ENCODE measurements around the gene RNF152. TPM values are rescaled to one million over a fixed set of nuclear protein-coding genes. Genes with fewer than 3 reads are reported as not detected.

Gene RNF152, protein sequence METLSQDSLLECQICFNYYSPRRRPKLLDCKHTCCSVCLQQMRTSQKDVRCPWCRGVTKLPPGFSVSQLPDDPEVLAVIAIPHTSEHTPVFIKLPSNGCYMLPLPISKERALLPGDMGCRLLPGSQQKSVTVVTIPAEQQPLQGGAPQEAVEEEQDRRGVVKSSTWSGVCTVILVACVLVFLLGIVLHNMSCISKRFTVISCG
- total RNA-seq (2021; ENCODE audit: unreplicated experiment): 0.18 TPM
- 0.22 TPM for polyA plus RNA-seq (2012; ENCODE audit: insufficient read length)
- percentile 22 among the genes with signal in this experiment for Bru-seq, nascent RNA
- percentile 24 among the genes with signal in this experiment for BruChase-seq, experiment 1, labeled RNA remaining after a 2-hour chase
- BruChase-seq, experiment 2, labeled RNA remaining after a 6-hour chase: percentile 23 among the genes with signal in this experiment
- long read RNA-seq: 0 reads

DNA sequence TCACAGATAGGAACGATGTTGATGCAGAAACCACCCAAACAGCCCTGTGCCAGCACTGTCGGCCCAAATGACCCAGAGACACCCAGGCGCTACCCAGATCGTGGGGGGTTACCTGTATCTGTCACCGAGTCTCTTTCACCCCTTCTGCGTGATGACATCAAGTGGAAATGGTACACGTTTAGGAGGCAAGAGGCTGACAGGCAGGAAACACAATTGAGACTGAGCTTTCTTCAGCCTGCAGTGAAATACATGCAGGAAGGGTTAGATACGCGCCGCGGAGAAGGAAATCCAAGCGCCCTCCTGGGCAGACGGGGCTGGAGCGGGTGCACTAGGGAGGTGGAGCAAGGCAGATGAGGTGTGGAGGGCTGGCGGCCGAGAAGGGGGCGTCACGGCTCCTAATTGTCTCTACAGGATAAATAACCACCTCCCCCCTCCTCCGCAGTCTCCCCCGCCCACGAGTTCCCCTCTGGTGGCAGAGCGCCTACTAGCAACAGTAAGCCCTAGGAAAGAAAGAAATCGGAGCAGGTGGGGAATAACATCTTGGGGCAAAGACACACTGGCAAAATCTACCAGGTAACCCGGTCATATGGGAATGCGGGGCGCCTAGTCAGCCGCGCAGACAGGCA lies at the start of gene RNF152:
Gene RNF152 (minus strand): TSS at position 325 of the 626 bp plus-strand sequence. CDS start 76,544 bp downstream, outside the sequence.
- peak; percentile 35; the same call in 1 of the 2 replicates for ATAC-seq
- intact Hi-C loops (cut with micrococcal nuclease; ENCODE audit: unreplicated experiment) (no loop called here), in situ Hi-C loops (cut with HindIII; ENCODE audit: low pct_unique_long_range_greater_than_20kb, low sequenced_read_pairs) (no loop called here)
- ChIA-PET CTCF (interaction anchor here (0.6 kb wide), 1 partner anchor 1013 kb away, joined by 3 read pairs; no protein-coding TSS in a partner anchor), POLR2A (no interaction called here)
- no peak within 1 kb of the TSS for H3K27ac ChIP-seq (ENCODE audit: low read length)
- H3K4me1 ChIP-seq (ENCODE audit: control insufficient read depth, insufficient read depth, low read length): no peaks in the 10 kb centered on the region
- H3K4me3 ChIP-seq (ENCODE audit: low read depth in 2 of 2, low read length in 2 of 2): peak within 1 kb of the TSS; percentile 42 to 45
- H3K27me3 ChIP-seq (ENCODE audit: control insufficient read depth, insufficient read depth, low read length): no peaks in the 10 kb centered on the region; the same call in 1 of the 2 replicates
- no peaks in the 10 kb centered on the region for H3K36me3 ChIP-seq (ENCODE audit: control insufficient read depth, insufficient read depth, low read length)
- DNase-seq (ENCODE audit: low read depth, low spot score): no peak
- BruUV-seq (replicated peaks): no TSS peak
- H3K9me3 ChIP-seq (ENCODE audit: control insufficient read depth, insufficient read depth, low read depth, low read length): no peaks in the 10 kb centered on the region
- no peak for TF ChIP-seq SIN3A (IDR thresholded peaks at IDR 0.05; ENCODE audit: borderline replicate concordance, insufficient read depth, low read depth, low read length)
- no peak for TF ChIP-seq POLR2AphosphoS5 (IDR thresholded peaks at IDR 0.05; ENCODE audit: low read depth, low read length)
- TF ChIP-seq, protein P1, sequence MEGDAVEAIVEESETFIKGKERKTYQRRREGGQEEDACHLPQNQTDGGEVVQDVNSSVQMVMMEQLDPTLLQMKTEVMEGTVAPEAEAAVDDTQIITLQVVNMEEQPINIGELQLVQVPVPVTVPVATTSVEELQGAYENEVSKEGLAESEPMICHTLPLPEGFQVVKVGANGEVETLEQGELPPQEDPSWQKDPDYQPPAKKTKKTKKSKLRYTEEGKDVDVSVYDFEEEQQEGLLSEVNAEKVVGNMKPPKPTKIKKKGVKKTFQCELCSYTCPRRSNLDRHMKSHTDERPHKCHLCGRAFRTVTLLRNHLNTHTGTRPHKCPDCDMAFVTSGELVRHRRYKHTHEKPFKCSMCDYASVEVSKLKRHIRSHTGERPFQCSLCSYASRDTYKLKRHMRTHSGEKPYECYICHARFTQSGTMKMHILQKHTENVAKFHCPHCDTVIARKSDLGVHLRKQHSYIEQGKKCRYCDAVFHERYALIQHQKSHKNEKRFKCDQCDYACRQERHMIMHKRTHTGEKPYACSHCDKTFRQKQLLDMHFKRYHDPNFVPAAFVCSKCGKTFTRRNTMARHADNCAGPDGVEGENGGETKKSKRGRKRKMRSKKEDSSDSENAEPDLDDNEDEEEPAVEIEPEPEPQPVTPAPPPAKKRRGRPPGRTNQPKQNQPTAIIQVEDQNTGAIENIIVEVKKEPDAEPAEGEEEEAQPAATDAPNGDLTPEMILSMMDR (IDR thresholded peaks at IDR 0.05): no peak
- TF ChIP-seq, protein P2, sequence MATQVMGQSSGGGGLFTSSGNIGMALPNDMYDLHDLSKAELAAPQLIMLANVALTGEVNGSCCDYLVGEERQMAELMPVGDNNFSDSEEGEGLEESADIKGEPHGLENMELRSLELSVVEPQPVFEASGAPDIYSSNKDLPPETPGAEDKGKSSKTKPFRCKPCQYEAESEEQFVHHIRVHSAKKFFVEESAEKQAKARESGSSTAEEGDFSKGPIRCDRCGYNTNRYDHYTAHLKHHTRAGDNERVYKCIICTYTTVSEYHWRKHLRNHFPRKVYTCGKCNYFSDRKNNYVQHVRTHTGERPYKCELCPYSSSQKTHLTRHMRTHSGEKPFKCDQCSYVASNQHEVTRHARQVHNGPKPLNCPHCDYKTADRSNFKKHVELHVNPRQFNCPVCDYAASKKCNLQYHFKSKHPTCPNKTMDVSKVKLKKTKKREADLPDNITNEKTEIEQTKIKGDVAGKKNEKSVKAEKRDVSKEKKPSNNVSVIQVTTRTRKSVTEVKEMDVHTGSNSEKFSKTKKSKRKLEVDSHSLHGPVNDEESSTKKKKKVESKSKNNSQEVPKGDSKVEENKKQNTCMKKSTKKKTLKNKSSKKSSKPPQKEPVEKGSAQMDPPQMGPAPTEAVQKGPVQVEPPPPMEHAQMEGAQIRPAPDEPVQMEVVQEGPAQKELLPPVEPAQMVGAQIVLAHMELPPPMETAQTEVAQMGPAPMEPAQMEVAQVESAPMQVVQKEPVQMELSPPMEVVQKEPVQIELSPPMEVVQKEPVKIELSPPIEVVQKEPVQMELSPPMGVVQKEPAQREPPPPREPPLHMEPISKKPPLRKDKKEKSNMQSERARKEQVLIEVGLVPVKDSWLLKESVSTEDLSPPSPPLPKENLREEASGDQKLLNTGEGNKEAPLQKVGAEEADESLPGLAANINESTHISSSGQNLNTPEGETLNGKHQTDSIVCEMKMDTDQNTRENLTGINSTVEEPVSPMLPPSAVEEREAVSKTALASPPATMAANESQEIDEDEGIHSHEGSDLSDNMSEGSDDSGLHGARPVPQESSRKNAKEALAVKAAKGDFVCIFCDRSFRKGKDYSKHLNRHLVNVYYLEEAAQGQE (IDR thresholded peaks at IDR 0.05; ENCODE audit: insufficient read depth in 1 of 2, low read depth in 2 of 2, low read length in 1 of 2): no peak
- TF ChIP-seq TCF7L2 (IDR thresholded peaks at IDR 0.05; ENCODE audit: low read depth, low read length): no peak

DNA sequence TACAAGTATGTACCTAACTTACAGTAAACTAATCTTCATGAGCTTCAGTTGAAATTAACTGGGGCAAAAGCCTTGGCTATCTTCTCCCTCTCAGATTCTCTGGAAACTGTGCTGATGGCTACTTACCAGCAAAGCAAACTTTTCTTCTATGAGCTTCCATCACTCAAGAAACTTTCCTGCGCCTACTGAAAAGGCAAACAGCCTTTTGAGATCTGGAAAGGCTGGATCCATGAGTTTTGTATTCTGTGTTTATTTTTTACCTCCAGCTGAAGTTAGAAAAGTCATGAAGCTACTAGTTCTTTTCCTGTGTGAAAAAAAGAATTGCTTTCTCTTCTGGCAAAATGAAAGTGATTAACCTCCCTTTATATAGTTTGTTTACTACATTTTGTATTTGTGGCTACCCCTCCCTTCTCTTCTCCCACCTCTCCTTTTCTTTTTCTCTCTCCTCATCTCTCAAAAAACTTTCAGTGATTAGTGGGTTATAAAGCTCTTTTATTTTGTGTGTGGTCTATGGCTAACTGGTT lies 49.2 kb upstream of the RNF152 start:
- no TSS peak for BruUV-seq (replicated peaks)
- CTCF ChIA-PET: no interaction called here

More for the DNA sequence above, 49.2 kb upstream of the RNF152 start:
- ATAC-seq (no peak), DNase-seq (ENCODE audit: low read depth, low spot score) (no peak)
- no peak for TF ChIP-seq TCF7L2 (IDR thresholded peaks at IDR 0.05; ENCODE audit: low read depth, low read length)
- TF ChIP-seq, protein P2 (IDR thresholded peaks at IDR 0.05; ENCODE audit: insufficient read depth in 1 of 2, low read depth in 2 of 2, low read length in 1 of 2): no peak
- no peak for TF ChIP-seq POLR2AphosphoS5 (IDR thresholded peaks at IDR 0.05; ENCODE audit: low read depth, low read length)
- TF ChIP-seq SIN3A (IDR thresholded peaks at IDR 0.05; ENCODE audit: borderline replicate concordance, insufficient read depth, low read depth, low read length): no peak
- TF ChIP-seq, protein P1 (IDR thresholded peaks at IDR 0.05): no peak
- Histone ChIP-seq H3K27me3 (ENCODE audit: control insufficient read depth, insufficient read depth, low read length) (no peaks in the 10 kb centered on the region; the same call in 1 of the 2 replicates), H3K9me3 (ENCODE audit: control insufficient read depth, insufficient read depth, low read depth, low read length) (no peaks in the 10 kb centered on the region), H3K27ac (ENCODE audit: low read length) (no peak overlapping the region), H3K4me1 (ENCODE audit: control insufficient read depth, insufficient read depth, low read length) (no peaks in the 10 kb centered on the region), H3K36me3 (ENCODE audit: control insufficient read depth, insufficient read depth, low read length) (no peaks in the 10 kb centered on the region), H3K4me3 (ENCODE audit: low read depth in 2 of 2, low read length in 2 of 2) (no peak overlapping the region)
- POLR2A ChIA-PET: no interaction called here
- intact Hi-C loops (cut with micrococcal nuclease; ENCODE audit: unreplicated experiment): no loop called here
- in situ Hi-C loops (cut with HindIII; ENCODE audit: low pct_unique_long_range_greater_than_20kb, low sequenced_read_pairs): no loop called here

Measured in Panc1 (cell line).